HG03108 (cell line): Measurements from ENCODE around the gene CD81.

Experiments
- ATAC-seq: cut with Tn5 transposase; IDR thresholded peaks from one replicate; pipeline ENCODE4 v1.9.1; 2021; ENCODE audit warnings: moderate library complexity; ENCODE audit not compliant: unreplicated experiment

The CD81 gene

DNA sequence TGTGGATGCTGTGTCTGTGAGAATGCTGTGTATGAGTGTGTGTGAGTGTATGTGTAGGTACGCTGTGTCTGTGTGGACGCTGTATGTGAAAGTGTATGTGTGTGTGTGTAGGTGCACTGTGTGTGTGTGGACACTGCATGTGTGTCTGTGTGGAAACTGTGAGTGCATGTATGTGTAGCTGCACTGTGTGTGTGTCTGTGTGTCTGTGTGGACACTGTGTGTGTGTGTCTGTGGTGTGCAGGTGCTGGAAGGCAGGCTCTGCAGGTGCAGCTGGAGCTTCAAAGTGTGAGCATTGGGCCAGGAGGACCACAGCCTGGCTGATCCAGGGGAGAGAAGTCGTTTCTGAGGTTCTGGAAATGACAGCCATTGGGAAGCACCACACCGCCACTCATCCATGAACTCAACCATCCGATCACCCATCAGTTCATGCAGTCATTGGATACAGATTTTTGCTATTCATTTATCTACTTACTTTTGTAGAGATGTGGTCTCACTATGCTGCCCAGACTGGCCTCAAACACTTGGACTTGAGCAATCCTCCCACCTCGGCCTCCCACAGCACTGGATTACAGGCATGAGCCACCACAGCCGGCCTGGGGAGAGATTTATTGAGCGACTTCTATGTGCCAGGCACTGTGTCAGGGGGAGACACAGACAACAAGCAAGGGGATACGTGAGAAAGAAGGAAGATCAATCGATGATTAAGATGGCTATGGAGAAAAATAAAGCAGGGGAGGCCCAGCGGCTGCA is 57.6 kb downstream of the CD81 start:
- ATAC-seq: no peak

DNA sequence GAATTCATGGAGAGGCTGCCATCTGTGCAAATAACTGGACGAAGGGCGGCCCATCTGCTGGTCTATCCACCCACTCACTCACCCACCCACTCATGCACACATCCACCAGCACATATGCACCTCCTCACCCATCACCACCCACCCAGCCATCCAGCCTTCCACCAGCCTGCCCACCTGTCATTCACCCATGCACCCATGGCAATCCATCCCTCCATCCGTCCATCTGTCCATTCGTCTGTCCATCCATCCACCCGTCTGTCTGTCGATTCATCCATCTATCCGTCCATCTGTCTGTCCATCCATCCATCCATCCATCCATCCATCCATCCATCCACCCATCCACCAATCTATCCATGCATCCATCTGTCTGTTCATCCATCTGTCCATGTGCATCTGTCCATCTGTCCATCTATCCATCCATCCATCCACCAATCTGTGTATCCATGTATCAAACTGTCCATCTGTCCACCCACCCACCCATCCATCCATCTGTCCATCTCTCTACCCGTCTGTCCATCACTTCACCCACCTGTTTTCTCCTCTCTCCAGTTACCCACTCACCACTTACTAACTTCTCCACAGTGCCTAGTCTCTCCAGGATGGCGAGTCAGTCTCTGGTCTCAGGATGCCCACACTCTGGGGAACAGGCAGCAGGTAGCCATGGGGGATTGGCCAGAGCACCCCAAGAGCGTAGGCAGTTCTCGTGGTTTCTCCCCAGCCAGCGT is 58.3 kb downstream of the CD81 start:
- no peak for ATAC-seq

DNA sequence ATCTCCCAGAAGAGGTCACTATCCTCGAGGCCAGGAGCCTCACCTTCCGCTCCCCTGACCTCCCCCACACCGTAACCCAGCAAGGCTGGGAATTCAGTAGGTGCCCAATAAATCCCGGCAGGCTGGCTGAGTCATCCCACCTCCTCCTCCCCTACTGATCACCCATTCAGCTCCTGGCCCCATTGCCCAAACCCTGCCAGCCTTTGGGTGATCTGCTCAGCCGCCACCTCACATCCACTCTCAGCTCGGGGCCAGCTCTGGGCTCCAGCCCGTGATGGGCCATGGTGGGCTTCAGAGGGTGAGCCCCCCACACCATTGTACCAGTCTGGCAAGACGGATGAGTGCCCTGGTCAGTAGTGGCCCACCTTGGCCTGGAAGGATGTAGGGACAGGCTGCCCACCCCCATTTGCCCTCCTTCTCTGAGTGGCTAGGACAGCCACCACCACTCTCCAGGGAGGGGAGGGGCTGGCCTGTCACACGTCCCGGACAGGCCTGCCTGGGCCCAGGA is 59.0 kb downstream of the CD81 start:
- ATAC-seq: no peak

DNA sequence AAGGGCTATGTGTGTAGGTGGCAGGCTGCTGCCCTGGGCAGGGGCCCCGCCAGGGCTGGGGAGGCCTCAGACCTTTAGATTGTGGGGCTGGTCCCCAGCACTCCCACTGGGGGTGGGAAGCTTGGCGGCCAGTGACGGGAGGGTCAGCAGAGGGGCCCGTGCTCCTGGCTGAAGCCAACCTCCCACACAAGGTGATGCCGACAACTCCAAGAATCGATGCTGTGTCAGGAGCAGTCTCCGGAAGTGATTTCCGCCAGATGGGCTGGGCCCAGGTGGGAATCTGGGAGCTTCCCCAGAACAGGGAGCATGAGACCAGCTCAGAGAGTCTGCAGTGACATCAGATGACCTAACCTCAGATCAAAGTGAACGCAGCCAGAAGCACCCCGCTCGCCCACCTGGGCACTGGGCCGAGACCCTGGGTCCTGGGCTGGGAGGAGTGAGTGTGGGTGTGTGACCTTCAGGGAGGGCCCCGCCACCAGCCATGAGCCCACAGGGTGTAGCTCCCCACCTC is 59.5 kb downstream of the CD81 start:
- no peak for ATAC-seq

DNA sequence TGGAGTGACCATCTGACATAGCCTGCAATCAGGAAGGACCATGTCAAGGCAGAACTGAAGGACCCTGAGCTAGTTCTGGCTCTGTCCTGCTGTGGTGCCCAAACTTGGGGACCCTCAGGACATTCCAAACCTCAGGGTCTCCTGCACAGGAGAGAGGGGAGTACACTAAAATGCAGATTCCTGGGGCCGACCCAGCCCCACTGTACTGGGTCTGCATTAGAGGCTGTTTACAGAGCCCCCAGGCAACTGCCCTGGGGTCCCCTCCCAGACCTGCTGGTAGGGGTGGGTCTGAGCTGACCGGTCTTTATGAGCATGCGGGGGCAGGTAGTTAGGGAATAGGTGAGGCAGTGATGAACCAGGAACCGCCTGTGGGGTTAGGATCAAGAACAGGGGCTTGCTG is 60.4 kb downstream of the CD81 start:
- ATAC-seq: no peak

DNA sequence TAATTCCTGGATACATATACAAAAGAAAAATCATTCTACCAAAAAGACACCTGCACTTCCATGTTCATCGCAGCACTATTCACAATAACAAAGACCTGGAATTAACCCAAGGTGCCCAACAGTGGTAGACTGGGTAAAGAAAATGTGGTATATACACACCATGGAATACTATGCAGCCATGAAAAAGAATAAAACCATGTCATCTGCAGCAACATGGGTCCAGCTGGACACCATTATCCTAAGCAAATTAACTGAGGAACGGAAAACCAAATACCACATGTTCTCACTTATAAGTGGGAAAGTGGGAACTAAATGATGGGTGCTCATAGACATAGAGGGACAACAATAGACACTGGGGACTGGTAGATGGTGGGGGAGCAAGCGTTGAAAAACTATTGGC is 62.7 kb downstream of the CD81 start:
- no peak for ATAC-seq

DNA sequence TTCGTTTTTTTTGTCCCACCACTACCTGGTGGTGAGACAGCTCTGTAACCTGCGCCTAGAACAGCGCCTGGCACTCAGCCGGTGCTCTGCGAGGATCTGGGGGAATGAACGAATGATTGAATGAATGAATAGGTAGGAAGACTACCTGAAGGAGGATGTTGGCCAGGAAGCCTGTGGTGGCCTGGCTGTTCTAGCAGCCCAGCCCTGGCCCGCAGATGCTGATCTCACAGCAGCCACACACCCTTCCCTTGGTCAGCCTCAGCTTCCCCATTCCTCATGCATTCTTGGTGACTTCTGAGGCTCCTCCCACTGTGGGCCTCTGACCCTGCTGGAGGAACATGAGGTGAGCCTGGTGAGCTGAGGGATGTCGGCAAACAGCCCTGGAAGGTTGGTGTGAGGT is 63.5 kb downstream of the CD81 start:
- ATAC-seq: no peak

DNA sequence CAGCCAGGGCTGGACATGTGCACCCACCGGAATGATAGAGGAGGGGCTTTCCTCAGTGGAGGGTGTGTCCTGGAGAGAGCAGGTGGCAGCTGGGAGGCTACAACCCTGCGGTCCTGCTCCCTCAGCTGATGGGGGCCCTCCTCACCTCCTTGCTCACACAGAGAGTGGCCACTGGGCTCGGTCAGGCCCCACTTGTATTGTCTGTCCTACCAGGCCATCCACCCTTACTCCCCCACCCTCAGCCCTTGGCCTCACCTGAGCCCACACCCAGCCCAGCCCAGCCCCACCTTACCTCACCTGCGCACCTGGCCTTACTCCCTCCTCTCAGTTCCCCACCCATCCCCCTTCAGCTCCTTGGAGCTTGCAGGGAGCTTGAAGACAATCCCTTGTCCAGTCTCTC is 64.1 kb downstream of the CD81 start:
- no peak for ATAC-seq

DNA sequence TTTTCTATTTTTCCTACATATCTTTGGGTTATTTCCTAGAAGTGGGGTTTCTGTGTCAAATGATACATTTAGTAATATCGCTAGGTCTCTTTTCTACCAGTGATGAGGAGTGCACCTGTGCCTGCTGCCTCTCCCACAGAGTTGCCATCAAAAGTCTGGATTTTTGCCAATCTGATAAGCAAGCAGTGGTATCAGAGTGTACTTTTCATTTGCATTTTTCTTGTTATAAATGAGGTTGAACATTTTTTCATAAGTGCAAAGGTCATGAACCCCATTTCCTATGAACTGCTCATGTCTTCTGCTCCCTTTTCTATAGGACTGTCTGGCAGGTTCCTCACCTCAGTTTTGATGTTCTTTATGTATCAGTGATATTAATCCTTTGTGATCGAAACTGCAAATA is 65.5 kb downstream of the CD81 start:
- no peak for ATAC-seq

DNA sequence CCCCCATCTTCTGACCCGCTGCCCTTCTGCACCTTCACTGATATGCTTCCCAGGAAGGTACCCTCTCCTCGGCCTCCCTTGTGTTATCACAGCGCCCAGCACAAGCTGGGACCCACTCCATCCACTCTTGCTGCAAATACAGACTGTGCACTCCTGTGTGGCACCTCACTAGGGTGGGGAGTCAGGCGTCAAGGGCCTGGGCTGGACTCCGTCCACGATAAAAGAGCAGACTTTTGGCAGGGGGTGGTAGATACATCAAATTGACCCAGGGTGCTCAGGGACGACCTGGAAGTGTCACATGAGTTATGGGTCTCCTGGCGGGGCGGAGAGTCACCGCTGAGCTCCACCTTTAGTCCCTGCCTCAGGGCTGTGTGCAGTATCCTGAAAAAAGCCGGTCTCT is 66.3 kb downstream of the CD81 start:
- ATAC-seq: no peak

DNA sequence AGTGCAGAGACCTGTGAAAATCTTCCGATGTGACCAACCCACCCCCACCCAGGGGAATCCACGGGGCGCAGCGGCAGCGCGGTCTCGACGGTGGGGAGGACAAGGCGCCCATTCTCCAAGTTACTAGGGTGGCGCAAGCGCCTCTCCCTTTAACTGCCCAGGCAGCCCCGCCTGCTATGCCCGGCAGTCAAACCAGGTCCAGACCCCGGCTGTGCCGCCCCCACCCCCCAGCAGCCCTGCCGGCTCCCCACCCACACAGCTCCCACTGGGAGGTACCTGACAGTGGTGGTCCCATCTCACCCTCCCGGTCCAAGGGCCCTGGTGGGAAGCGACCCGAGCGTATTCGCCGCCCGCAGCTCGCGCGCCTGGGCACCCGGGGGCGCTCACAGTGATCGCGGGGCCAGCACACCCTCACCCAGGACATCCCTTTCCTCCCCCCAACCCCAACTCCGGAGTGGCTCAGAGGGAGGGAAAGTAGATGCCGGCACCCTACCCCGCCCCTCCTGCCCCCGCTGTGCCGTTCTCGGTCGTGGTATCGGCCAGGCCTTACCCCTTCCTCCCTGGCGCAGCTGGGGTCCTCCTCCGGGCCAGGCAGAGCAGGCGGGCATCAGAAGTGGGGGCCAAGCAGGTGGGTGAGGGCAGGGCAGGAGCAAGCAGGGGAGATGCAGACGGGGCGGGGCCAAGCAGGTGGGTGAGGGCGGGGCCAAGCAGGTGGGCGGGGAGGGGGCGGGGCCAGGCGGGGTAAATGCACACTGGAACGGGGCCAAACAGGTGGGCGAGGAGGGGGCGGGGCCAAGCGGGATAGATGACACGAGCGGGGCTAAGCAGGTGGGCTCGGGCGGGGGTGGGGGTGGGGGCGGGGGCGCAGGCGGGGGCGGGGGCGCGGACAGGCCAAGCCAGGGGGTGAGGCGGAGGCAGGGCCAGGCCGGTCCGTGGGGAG is 67.0 kb downstream of the CD81 start, which contains the start of gene TRPM5:
Gene TRPM5, minus strand, starts transcription at position 634 of the 940 bp plus-strand sequence. CDS start 21,478 bp downstream, outside the sequence.
- no peak for ATAC-seq

DNA sequence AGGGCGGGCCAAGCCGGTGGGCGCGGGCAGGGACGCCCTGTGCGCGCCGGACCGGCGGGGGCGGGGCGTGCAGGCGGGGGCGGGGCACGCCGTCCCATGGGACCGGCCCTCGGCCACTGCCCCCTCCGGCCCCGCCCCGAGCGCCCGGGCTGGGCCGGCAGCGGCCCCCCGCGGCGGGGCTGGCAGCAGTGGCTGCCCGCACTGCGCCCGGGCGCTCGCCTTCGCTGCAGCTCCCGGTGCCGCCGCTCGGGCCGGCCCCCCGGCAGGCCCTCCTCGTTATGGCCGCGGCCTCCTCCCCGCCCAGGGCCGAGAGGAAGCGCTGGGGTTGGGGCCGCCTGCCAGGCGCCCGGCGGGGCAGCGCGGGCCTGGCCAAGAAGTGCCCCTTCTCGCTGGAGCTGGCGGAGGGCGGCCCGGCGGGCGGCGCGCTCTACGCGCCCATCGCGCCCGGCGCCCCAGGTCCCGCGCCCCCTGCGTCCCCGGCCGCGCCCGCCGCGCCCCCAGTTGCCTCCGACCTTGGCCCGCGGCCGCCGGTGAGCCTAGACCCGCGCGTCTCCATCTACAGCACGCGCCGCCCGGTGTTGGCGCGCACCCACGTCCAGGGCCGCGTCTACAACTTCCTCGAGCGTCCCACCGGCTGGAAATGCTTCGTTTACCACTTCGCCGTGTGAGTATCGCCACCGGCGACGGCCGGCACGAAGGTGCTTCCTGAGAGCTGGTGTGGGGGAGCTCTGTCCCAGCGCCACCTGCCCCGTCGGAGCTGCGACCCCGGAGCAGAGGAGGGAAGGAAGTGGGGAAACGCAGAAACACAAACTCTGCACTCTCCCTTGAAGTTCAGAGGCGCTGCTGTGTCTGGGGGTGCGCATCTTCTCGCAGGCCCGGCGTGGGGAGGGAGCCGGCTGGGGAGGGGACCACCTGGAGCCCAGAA is 68.0 kb downstream of the CD81 start, which contains the start of gene KCNQ1:
Gene KCNQ1, plus strand, starts transcription at position 188 of the 925 bp plus-strand sequence. Its CDS starts 91 bp downstream, at position 279.
- no peak for ATAC-seq

DNA sequence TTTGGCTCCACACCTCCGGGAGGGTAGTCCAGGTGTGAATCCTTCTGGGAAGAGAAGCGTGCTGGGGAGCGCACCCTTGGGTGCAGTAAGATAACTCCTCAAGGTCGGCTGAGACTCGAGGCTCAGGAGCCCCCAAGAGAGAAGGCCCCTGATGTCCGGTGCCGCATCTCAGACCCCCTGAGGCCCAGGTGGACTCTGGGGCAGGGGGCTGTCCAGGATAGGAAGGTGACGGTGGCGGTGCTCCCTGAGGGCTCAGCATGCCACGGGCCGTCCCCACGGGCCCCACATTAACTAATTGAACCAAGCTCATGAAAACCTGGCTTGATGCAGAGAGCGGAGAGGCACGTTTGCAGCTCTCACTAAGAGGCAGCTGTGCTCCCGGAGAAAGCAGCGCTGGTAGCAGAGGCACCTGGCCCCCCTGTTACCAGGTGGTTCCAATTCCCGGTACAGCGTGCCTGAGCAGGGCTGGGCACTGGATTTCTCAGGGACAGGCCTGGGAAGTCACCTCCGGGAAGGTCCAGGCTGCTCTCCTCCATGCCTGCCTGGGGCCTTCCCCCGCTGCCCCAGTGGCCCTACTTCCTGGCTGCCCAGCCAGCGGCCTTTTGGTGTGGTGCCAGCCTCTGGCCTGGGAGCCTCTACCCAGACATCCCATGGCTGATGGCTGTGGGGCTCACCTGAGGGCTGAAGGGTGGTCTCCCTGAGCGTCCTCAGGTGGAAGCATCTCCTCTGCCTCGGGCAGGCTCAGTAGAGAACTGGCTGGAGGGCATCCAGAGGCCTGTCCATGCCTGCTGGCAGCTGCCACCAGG is 68.8 kb downstream of the CD81 start:
- ATAC-seq: no peak

DNA sequence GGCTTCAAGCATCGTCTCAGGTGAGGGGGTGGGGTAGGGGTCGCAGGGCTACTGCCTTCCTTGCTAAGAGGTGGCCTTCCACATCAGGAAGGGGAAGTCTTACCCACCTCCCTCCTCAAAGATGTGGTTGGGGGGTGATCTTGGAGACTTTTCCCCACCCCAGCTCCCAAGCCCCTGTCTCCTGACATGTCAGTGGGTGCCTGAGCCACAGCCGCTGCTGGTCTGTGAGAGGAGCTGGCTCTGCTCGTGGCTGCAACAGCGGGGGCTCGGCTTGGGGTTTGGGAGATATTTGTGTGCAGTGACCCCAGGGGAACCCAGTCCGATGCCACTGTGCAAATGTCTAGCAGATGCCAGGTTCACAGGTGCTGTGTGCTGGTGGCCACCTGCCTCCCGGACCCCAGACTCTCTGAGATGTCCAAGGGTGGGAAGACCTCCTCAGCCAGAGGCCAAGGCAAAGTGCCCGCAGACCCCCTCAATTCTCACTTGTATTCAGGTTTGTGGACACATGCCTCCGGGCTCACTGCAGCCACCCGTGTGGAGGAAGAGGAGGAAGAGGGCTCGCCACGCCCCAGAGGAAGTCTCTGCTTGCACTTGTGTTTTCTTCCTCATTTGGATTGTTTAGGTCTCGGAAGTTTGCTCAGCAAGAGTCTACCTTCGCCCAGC is 69.6 kb downstream of the CD81 start:
- ATAC-seq: no peak
